SK-N-MC (cell line): ENCODE measurements around the gene MYO18B.
A peak's percentile ranks its signal among the peaks of the same experiment; 100 is the strongest.

Experiments used
- DNase-seq: peaks from one replicate; pipeline ENCODE4 v3.0.0-alpha.2; 2011; ENCODE audit warnings: low read depth, low spot score
- H3K27ac ChIP-seq: fragments of 200-600 bp; sonication (generic); 2 replicates; pipeline ENCODE4 v1.5.1; 2016; ENCODE audit warnings: mixed run types
- H3K36me3 ChIP-seq: fragments of 200-600 bp; sonication (generic); 2 replicates; pipeline ENCODE4 v1.6.1; 2017; ENCODE audit warnings: antibody characterized with exemption, low read length, mixed read lengths; ENCODE audit not compliant: insufficient read depth
- H3K4me3 ChIP-seq: fragments of 200-600 bp; sonication (generic); 2 replicates; pipeline ENCODE4 v1.5.1; 2016
- H3K9ac ChIP-seq: fragments of 200-600 bp; sonication (generic); 2 replicates; pipeline ENCODE4 v1.8.0; 2017; ENCODE audit warnings: mixed run types, mixed read lengths; ENCODE audit not compliant: insufficient read length
- H3K9me3 ChIP-seq: fragments of 200-600 bp; sonication (generic); 2 replicates; pipeline ENCODE4 v1.6.1; 2017; ENCODE audit warnings: low read depth, mild to moderate bottlenecking, antibody characterized with exemption, low read length, moderate library complexity, mixed read lengths
- EZH2 ChIP-seq: fragments of 200-600 bp; sonication (generic); IDR thresholded peaks from one replicate; pipeline ENCODE4 v1.6.1; 2017; ENCODE audit warnings: antibody characterized with exemption
- FOXP2 ChIP-seq: optimal IDR thresholded peaks from 2 replicates; pipeline ENCODE3; 2011; ENCODE audit warnings: mild to moderate bottlenecking, moderate library complexity; ENCODE audit not compliant: insufficient read depth; ENCODE audit errors: extremely low read length, control extremely low read depth
- POLR2AphosphoS5 ChIP-seq: IDR thresholded peaks from 2 replicates; pipeline ENCODE4 v1.6.1; 2012; ENCODE audit warnings: mild to moderate bottlenecking, low read depth, low read length, borderline replicate concordance

MYO18B gene

DNA sequence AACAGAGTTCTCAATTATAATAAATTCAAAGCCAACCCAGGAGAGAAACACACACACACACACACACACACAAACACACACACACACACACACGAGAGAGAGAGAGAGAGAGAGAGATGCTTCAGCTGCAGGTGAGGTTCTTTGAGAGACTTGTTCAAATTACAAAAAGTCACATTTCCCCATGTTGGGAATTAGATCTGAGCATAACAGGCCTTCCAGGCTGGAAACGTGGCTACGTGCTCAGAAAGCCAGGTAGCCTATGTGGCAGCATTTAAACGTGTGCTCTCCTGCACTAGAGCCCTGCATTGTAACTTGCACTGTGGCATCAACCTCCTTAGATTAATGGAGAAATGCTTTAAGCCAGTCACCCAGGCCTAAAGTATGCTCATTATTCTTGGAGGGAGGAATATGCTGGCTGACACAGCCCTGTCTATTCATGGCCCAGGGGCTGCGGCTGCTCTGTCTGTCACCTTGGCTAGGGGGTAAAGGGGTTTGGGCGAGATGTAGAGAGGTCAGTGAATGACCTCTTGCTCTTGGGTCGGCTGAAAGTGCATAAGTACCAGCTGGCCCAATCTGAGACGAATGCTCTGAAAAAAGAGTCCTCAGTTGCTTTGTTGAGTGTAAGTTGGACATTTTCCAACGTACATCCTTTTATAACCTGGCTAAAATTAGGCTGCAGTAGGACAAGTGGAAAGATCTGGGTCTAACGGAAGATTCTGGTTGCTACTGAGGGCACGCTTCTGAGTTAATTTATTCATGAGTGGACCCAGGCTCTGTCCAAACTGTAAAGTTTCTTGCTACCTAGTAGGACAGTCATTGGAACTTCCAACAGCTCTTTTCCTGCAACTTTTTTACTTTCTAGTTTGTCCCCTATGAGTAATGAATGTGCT lies 256.1 kb downstream of the MYO18B start:
- no peak overlapping the region for H3K4me3 ChIP-seq
- H3K27ac ChIP-seq, result no peak overlapping the region
- no peaks in the 10 kb centered on the region for H3K9me3 ChIP-seq
- TF ChIP-seq EZH2 (no peak), FOXP2 (no peak), POLR2AphosphoS5 (no peak)
- H3K36me3 ChIP-seq, result no peaks in the 10 kb centered on the region
- H3K9ac ChIP-seq, result no peak overlapping the region
- no peak for DNase-seq

GRCh38 chr22:26002456-26002855 lies 260.5 kb downstream of the MYO18B start:
- Histone ChIP-seq H3K9me3 (no peaks in the 10 kb centered on the region), H3K4me3 (no peak overlapping the region), H3K9ac (no peak overlapping the region), H3K36me3 (no peaks in the 10 kb centered on the region), H3K27ac (no peak overlapping the region)
- DNase-seq, result no peak
- TF ChIP-seq FOXP2, result no peak
- no peak for TF ChIP-seq POLR2AphosphoS5
- no peak for TF ChIP-seq EZH2

GRCh38 chr22:26004477-26004876 lies 262.5 kb downstream of the MYO18B start:
- no peak for DNase-seq
- TF ChIP-seq EZH2 (no peak), FOXP2 (no peak), POLR2AphosphoS5 (no peak)
- H3K9ac ChIP-seq, result no peak overlapping the region
- no peaks in the 10 kb centered on the region for H3K36me3 ChIP-seq
- no peak overlapping the region for H3K27ac ChIP-seq
- no peaks in the 10 kb centered on the region for H3K9me3 ChIP-seq
- no peak overlapping the region for H3K4me3 ChIP-seq

DNA sequence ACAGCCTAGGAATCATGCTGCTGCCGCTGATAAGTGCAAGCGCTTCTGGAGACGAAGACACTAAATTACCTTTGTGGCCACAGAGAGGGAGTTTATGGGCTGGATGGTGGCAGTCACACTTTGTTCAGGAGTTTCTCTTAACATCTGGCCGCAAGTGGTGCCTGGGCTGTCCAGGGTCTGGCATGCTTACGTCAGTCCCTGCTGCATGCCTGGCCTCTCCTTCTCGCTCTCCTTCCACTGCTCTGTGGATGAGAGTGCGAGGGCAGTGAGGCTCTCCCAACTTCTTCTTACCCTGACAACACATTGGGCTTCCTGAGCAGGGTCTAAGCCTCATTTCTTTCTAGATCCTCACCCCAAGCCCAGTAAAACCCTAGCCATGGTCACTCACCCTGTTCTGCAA lies 266.6 kb downstream of the MYO18B start:
- Histone ChIP-seq H3K36me3 (no peaks in the 10 kb centered on the region), H3K9me3 (no peaks in the 10 kb centered on the region), H3K4me3 (no peak overlapping the region), H3K27ac (no peak overlapping the region), H3K9ac (no peak overlapping the region)
- TF ChIP-seq POLR2AphosphoS5 (no peak), EZH2 (no peak), FOXP2 (no peak)
- DNase-seq, result no peak

DNA sequence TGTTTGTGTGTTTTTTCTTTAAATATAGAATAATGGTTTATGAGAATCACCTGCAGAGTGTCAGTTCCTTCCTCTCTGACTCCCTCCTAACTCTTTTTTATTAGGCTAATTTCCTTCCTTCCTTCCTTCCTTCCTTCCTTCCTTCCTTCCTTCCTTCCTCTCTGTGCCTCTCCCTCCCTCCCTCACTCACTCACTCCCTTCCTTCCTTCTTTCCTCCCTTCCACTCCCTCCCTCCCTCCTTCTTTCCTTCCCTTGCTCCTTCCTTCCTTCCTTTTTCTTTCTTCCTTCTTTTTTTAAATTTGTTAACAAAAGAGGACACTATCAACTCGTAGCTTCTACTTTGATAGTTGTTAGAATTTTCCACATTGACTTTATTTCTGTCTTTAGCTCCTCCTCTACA lies 274.9 kb downstream of the MYO18B start:
- Histone ChIP-seq H3K9ac (no peak overlapping the region), H3K36me3 (no peaks in the 10 kb centered on the region), H3K9me3 (no peaks in the 10 kb centered on the region), H3K27ac (peak overlapping the region; percentile 96), H3K4me3 (peak overlapping the region; percentile 34; the same call in 1 of the 2 replicates)
- DNase-seq, result peak; percentile 57
- no peak for TF ChIP-seq EZH2
- no peak for TF ChIP-seq POLR2AphosphoS5

DNA sequence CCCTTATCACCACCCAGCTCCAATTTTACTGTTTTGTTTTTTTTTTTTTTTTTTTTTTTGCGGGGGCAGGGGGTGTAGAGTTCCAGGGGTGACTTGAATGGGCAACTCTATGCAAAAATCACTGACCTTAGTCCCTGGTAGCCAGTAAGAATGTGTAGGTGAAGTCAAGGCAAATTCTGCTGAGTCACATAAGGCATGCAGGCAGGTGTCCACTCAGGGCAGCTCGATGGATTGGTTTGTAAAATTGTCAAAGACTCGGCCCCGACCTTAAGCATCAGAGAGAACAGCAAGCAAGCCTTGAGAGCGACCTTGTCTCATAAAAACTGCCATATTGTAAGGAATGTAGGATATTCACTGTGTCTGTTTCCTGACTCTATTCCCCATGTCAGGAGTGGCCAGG lies 275.9 kb downstream of the MYO18B start:
- DNase-seq, result no peak
- TF ChIP-seq FOXP2 (no peak), POLR2AphosphoS5 (no peak), EZH2 (no peak)
- H3K9ac ChIP-seq, result no peak overlapping the region
- no peaks in the 10 kb centered on the region for H3K36me3 ChIP-seq
- H3K4me3 ChIP-seq, result no peak overlapping the region
- H3K27ac ChIP-seq, result peak overlapping the region; percentile 96
- no peaks in the 10 kb centered on the region for H3K9me3 ChIP-seq

DNA sequence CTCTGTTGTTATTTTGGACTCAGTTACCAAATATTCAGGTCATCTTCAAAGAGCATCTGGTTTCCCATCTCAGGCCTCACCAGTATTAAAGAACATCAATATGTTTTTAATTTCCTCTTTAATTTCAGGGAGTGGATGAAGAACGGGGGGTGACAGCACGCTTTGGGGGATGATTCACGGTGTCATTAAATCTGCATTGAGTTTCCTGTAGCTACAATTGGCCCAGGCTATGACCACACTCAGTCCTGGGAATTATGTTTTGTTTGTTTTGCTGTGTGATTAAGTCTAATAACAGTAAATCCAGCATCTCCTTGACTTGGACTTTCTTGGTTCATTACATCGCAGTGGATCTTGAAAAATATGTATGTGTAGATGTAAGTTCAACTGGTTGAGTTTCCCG lies 277.6 kb downstream of the MYO18B start:
- Histone ChIP-seq H3K4me3 (0 out of 2 replicates have a peak overlapping the region, but pooled peaks have one; percentile 10), H3K27ac (peak overlapping the region; percentile 22; the same call in 1 of the 2 replicates), H3K9me3 (no peaks in the 10 kb centered on the region), H3K36me3 (no peaks in the 10 kb centered on the region), H3K9ac (no peak overlapping the region)
- peak; percentile 14 for DNase-seq
- TF ChIP-seq EZH2, result no peak
- no peak for TF ChIP-seq FOXP2
- TF ChIP-seq POLR2AphosphoS5, result no peak

GRCh38 chr22:26021516-26021915 lies 279.5 kb downstream of the MYO18B start:
- H3K9me3 ChIP-seq, result no peaks in the 10 kb centered on the region
- H3K36me3 ChIP-seq, result no peaks in the 10 kb centered on the region
- no peak for DNase-seq
- no peak overlapping the region for H3K4me3 ChIP-seq
- TF ChIP-seq FOXP2, result no peak
- no peak for TF ChIP-seq POLR2AphosphoS5
- TF ChIP-seq EZH2, result no peak
- H3K9ac ChIP-seq, result no peak overlapping the region
- no peak overlapping the region for H3K27ac ChIP-seq
